HepG2 (cell line): ENCODE measurements around the gene FLAD1. TPM values are rescaled to one million over a fixed set of nuclear protein-coding genes. Genes with fewer than 3 reads are reported as not detected.
A peak's percentile ranks its signal among the peaks of the same experiment; 100 is the strongest.

ENCODE experiments used
- ARNT2 ChIP-seq: sonication (generic); formaldehyde crosslinking; IDR thresholded peaks from 2 replicates; pipeline ENCODE4 v1.8.0; 2022; ENCODE audit warnings: mild to moderate bottlenecking, low read depth, missing genetic modification reagents, moderate library complexity
- CSRNP1 ChIP-seq: sonication (generic); formaldehyde crosslinking; IDR thresholded peaks from 2 replicates; pipeline ENCODE4 v1.8.1; 2023; ENCODE audit warnings: mild to moderate bottlenecking, missing genetic modification reagents
- HNF4A ChIP-seq: sonication (generic); formaldehyde crosslinking; IDR thresholded peaks from 2 replicates; pipeline ENCODE4 v1.4.0; 2020; ENCODE audit warnings: missing genetic modification reagents
- HNRNPUL1 ChIP-seq: fragments of 200-400 bp; formaldehyde crosslinking; IDR thresholded peaks from 2 replicates; pipeline ENCODE4 v1.6.1; 2017; ENCODE audit warnings: low read depth, mild to moderate bottlenecking, low read length, moderate library complexity
- KLF9 ChIP-seq: IDR thresholded peaks from 2 replicates; pipeline ENCODE4 v1.6.1; 2016; ENCODE audit warnings: low read depth
- MXD4 ChIP-seq: IDR thresholded peaks from 2 replicates; pipeline ENCODE4 v1.6.1; 2016; ENCODE audit warnings: mild to moderate bottlenecking, missing biosample characterization, missing genetic modification reagents
- NPAS2 ChIP-seq: sonication (generic); formaldehyde crosslinking; IDR thresholded peaks from 2 replicates; pipeline ENCODE4 v1.8.0; 2022; ENCODE audit warnings: mild to moderate bottlenecking, missing genetic modification reagents, borderline replicate concordance
- NRL ChIP-seq: sonication (generic); formaldehyde crosslinking; IDR thresholded peaks from 2 replicates; pipeline ENCODE4 v1.5.0; 2020; ENCODE audit warnings: missing genetic modification reagents, mild to moderate bottlenecking, moderate library complexity, borderline replicate concordance
- PHF8 ChIP-seq: sonication (generic); formaldehyde crosslinking; IDR thresholded peaks from 2 replicates; pipeline ENCODE4 v1.5.0; 2020; ENCODE audit warnings: missing genetic modification reagents
- POLR2AphosphoS5 ChIP-seq: IDR thresholded peaks from 2 replicates; pipeline ENCODE4 v1.6.1; 2012; ENCODE audit warnings: low read depth, low read length
- THRA ChIP-seq: sonication (generic); formaldehyde crosslinking; IDR thresholded peaks from 2 replicates; pipeline ENCODE4 v1.4.0; 2020; ENCODE audit warnings: missing genetic modification reagents, borderline replicate concordance
- TMF1 ChIP-seq: sonication (generic); formaldehyde crosslinking; IDR thresholded peaks from 2 replicates; pipeline ENCODE4 v1.8.1; 2022; ENCODE audit warnings: low read depth, missing genetic modification reagents
- XRCC5 ChIP-seq: fragments of 200-400 bp; formaldehyde crosslinking; optimal IDR thresholded peaks from 2 replicates; pipeline ENCODE3; 2017; ENCODE audit warnings: mild to moderate bottlenecking, low read length
- YEATS4 ChIP-seq: sonication (generic); formaldehyde crosslinking; IDR thresholded peaks from 2 replicates; pipeline ENCODE4 v1.4.0; 2020; ENCODE audit warnings: missing genetic modification reagents, borderline replicate concordance
- ZBTB2 ChIP-seq: sonication (generic); formaldehyde crosslinking; IDR thresholded peaks from 2 replicates; pipeline ENCODE4 v1.8.0; 2022; ENCODE audit warnings: low read depth, missing genetic modification reagents
- ZMAT3 ChIP-seq: sonication (generic); formaldehyde crosslinking; conservative IDR thresholded peaks from 2 replicates; pipeline ENCODE4 v1.7.0; 2021; ENCODE audit warnings: missing genetic modification reagents
- ZNF335 ChIP-seq: sonication (generic); formaldehyde crosslinking; IDR thresholded peaks from 2 replicates; pipeline ENCODE4 v1.4.0; 2020; ENCODE audit warnings: missing genetic modification reagents
- ZNF382 ChIP-seq: sonication (generic); formaldehyde crosslinking; IDR thresholded peaks from 2 replicates; pipeline ENCODE4 v1.5.0; 2020; ENCODE audit warnings: missing genetic modification reagents, mild to moderate bottlenecking, borderline replicate concordance
- ZNF513 ChIP-seq: sonication (generic); formaldehyde crosslinking; conservative IDR thresholded peaks from 2 replicates; pipeline ENCODE4 v1.5.0; 2020; ENCODE audit warnings: missing genetic modification reagents
- polyA plus RNA-seq, 8 experiments: library from polyadenylated mRNA; depleted of rRNA in 3 of 8; stranded (reverse) in 7 of 8; unstranded in 1 of 8; fragments of >200 nt; fragmentation: Illumina TruSeq in 4 of 8; extraction: Trizol in 4 of 8; gene quantifications; 2 replicates each; pipeline versions ENCODE4 v1.2.1 to v1.2.3, GENCODE V29; 2011 to 2016; ENCODE audit warnings: low read depth in 4 of 8, missing spikeins in 1 of 8, mixed read lengths in 1 of 8; ENCODE audit not compliant: insufficient read depth in 1 of 8
- total RNA-seq, 5 experiments: library from RNA; depleted of rRNA; stranded (reverse); fragments of >200 nt; fragmentation: Illumina TruSeq; extraction: Trizol; gene quantifications; 2 replicates each; pipeline ENCODE4 v1.2.3, GENCODE V29; 2016; ENCODE audit warnings: low read depth in 1 of 5
- TF ChIP-seq, protein P1 (sequence below): sonication (generic); formaldehyde crosslinking; conservative IDR thresholded peaks from 2 replicates; pipeline ENCODE4 v1.4.0; 2020; ENCODE audit warnings: missing genetic modification reagents
- TF ChIP-seq, protein P2 (sequence below): sonication (generic); formaldehyde crosslinking; IDR thresholded peaks from 2 replicates; pipeline ENCODE4 v1.8.1; 2023; ENCODE audit warnings: mild to moderate bottlenecking, missing genetic modification reagents, borderline replicate concordance

Gene FLAD1
- total and polyA plus RNA-seq, 2 of the 13 experiments (the other 11 are each of a cell fraction or from before 2014, with no cell fraction given): 25.9 to 32.8 TPM

DNA sequence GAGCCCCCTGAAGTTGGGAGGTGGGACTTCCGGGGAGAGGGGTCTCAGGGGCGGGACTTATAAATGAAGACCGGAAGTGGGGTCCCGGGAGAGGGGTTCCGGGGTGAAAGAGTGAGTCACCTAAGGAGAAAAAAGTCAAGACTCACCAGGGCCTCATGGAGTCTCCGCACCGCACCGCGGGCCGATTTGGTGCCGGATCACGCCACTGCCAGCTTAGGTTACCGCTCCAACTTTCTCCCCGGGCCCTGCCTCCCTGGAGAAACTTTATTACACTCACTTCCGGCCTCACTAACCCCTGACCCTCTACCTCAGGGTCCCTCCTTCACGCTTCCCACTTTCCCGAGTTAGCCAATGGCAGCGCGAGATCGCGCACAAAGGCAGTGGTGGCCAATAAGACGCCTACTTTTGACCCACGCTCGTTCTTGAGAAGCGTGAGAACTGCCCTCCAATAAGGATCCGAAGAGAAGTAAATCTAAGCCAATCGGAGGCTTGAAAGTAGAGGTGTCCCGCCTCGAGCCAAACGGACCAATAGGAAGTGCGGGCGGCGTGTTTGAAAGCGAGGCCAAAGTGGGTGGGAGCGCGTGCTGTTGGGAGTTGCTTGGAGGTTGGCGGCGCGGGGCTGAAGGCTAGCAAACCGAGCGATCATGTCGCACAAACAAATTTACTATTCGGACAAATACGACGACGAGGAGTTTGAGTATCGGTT is 8.9 kb upstream of the FLAD1 start, which contains the start of gene CKS1B (continued):
- TF ChIP-seq THRA (CRISPR knock-in tag) (no peak), POLR2AphosphoS5 (0 out of 2 replicates have a peak, but pooled peaks have one; percentile 26), ZNF382 (no peak), NRL (CRISPR knock-in tag) (no peak; the same call in 1 of the 2 replicates), HNF4A (CRISPR knock-in tag) (no peak; the same call in 1 of the 2 replicates), PHF8 (CRISPR knock-in tag) (peak; percentile 71; the same call in 1 of the 2 replicates), ZBTB2 (CRISPR knock-in tag) (peak; percentile 80; the same call in 1 of the 2 replicates), HNRNPUL1 (no peak), ZNF513 (no peak), NPAS2 (CRISPR knock-in tag) (no peak), CSRNP1 (CRISPR knock-in tag) (peak; percentile 91), XRCC5 (peak; percentile 73), MXD4 (peak; percentile 100), YEATS4 (CRISPR knock-in tag) (peak; percentile 17; the same call in 1 of the 2 replicates), ZNF335 (CRISPR knock-in tag) (no peak; the same call in 1 of the 2 replicates), TMF1 (CRISPR knock-in tag) (peak; percentile 60; the same call in 1 of the 2 replicates), ZMAT3 (0 out of 2 replicates have a peak, but pooled peaks have one; percentile 57), ARNT2 (peak; percentile 93), KLF9 (CRISPR knock-in tag) (0 out of 2 replicates have a peak, but pooled peaks have one; percentile 45)
- TF ChIP-seq, protein P1, sequence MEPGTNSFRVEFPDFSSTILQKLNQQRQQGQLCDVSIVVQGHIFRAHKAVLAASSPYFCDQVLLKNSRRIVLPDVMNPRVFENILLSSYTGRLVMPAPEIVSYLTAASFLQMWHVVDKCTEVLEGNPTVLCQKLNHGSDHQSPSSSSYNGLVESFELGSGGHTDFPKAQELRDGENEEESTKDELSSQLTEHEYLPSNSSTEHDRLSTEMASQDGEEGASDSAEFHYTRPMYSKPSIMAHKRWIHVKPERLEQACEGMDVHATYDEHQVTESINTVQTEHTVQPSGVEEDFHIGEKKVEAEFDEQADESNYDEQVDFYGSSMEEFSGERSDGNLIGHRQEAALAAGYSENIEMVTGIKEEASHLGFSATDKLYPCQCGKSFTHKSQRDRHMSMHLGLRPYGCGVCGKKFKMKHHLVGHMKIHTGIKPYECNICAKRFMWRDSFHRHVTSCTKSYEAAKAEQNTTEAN (CRISPR knock-in tag): peak; percentile 42
- TF ChIP-seq, protein P2, sequence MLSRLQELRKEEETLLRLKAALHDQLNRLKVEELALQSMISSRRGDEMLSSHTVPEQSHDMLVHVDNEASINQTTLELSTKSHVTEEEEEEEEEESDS: peak; percentile 76
